GM18505 (cell line): ENCODE data around the gene CPD.
"Not testable (repeated sequence)": the region's sequence is repeated elsewhere in the genome, so short reads cannot be mapped to it uniquely, and the experiment has no call there.

ENCODE experiments used
- ATAC-seq: cut with Tn5 transposase; IDR thresholded peaks from one replicate; pipeline ENCODE4 v1.9.1; 2021; ENCODE audit not compliant: unreplicated experiment
- POLR2A ChIP-seq: IDR thresholded peaks from 4 replicates; pipeline ENCODE4 v1.6.1; 2011; ENCODE audit warnings: borderline replicate concordance; ENCODE audit not compliant: insufficient read depth, insufficient read length; ENCODE audit errors: extremely low read depth

Gene CPD

GRCh38 chr17:30378825-30379302 lies at the start of gene CPD:
CPD (plus strand) TSS chr17:30378927; CDS start chr17:30378981, 54 bp downstream.
- peak; percentile 79 for ATAC-seq
- TF ChIP-seq POLR2A: peak; percentile 89

GRCh38 chr17:30332057-30332542 lies 46.6 kb upstream of the CPD start:
- no peak for ATAC-seq
- TF ChIP-seq POLR2A: no peak

DNA sequence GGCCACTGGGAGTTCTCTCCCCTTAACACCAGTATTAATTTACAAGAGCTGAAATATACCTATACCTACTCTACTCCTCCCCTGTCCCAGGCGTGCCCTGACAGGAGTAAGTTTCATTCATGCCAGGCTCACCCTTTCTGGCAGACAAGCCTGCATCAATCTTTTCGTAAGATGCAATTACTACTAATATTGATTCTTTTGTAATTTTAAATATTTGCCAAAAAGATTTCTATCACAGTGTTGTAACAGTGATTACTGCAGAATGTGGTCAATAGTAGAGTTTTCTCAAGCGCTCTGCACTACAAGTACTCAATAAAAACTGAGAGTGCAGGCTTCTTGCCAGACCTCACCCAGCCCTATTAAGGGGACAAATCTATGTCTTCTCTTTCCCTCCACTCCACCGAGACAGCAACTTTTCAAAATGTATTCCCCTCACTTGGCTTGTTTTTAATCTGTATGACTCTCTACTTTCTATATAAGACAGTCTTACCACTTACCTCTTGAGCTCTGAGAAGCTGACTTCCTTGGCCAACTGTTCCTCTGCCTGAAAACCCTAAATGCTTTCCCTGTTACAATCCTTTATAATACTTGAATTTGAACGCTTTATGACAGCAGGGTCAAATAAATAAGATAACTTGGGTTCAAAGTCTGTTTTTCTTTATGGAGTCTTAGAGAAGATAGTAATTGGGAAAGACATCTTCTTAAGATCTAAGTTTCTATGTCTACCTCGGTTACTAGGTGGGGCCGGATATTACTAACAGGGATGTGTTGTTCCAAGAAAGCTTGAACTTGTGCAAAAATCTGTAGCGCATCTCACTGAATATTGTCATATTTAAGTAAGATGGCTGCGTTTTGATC lies 45.0 kb upstream of the CPD start, which contains the start of gene TMIGD1:
Gene TMIGD1 (minus strand): TSS at position 555 of the 858 bp plus-strand sequence. CDS start 1,924 bp downstream, outside the sequence.
- ATAC-seq: no peak
- no peak for TF ChIP-seq POLR2A

GRCh38 chr17:30334421-30334820 lies 44.3 kb upstream of the CPD start:
- no peak for ATAC-seq
- no peak for TF ChIP-seq POLR2A

DNA sequence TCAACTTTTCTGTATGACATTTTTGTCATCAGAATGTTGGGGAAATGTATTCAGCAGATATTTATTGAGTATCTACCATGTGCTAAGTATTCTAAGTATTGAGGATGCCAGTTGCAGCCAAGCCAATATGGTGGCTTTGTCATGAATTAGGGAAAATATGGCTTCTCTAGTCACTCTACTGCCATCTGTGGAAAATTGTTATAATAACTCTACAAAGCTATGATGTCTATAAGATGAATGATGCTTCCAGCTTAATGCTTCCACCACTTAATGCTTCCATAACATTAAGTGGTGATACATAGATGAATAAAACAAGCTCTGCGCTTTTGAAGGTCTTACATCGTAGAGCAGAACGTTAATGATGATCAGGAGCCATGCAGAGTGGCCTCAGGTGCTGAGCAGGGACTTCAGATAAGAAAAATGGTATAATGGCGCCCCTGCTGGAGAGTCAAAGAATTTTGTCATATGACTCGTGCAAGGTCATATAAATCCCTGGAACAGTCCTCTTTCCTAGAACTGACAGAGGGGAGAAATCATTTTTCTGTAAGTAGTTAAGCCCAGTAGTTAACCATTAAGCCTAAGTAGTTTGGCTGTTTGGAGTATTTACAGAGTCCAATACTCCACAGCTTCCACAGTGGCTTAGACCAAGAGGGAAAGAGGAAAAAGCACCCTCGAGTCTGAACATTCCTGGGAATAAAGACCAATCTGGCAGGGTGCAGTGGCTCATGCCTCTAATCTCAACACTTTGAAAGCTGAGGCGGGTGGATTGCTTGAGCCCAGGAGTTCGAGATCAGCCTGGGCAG lies 42.2 kb upstream of the CPD start:
- no peak for TF ChIP-seq POLR2A
- no peak for ATAC-seq

GRCh38 chr17:30337393-30337999 lies 41.2 kb upstream of the CPD start:
- ATAC-seq: no peak
- TF ChIP-seq POLR2A: no peak

DNA sequence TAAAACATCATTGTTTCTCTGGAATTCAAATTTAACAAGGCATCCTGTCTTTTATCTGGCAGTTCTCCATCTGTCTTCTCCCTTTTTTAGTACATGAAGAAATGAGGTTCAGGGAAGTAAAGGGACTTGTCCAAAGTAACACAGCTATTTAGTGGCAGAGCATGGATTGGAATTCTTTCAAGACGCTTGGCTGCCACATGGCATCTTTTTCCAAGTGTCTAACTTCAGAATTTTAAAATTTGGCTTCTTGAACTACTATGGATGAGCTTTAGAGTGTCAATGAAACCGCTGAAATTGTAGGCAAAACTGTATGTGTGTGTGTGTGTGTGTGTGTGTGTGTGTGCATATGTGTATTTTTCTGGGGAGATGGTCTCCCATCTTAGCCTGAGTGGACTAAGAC lies 39.6 kb upstream of the CPD start:
- no peak for TF ChIP-seq POLR2A
- ATAC-seq: no peak

- TF ChIP-seq POLR2A: no peak
These were observed 37.8 kb upstream of the CPD start for GRCh38 chr17:30340801-30341356.

DNA sequence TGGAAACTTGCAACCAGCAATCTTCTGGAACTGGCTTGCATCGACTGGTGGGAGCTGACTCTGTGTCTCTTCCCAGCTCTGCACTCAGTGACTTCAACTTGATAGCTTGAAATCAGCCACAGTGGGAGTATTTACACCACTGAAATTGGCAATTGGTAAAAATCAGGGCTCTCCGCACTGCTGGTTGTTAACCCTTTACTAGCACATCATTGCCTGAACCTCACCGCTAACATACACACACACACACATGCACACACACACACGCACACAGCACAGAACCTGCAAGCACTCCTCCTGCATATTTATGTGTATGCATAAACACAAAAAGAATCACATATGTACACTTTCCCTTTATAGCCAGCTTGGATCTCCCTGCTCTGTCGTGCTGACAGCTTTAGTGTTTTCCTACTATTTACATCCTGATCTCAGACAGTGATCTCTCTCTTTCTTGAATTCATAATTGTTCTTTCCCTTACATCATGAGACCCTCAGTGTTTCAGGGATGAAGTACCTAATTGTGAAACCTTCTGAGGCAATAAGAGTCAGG lies 37.0 kb upstream of the CPD start:
- ATAC-seq: no peak

More at GRCh38 chr17:30340801-30341356, 37.8 kb upstream of the CPD start:
- no peak for ATAC-seq

GRCh38 chr17:30343244-30343643 lies 35.5 kb upstream of the CPD start:
- ATAC-seq: not testable (repeated sequence)

More for the DNA sequence above, 37.0 kb upstream of the CPD start:
- TF ChIP-seq POLR2A: no peak

DNA sequence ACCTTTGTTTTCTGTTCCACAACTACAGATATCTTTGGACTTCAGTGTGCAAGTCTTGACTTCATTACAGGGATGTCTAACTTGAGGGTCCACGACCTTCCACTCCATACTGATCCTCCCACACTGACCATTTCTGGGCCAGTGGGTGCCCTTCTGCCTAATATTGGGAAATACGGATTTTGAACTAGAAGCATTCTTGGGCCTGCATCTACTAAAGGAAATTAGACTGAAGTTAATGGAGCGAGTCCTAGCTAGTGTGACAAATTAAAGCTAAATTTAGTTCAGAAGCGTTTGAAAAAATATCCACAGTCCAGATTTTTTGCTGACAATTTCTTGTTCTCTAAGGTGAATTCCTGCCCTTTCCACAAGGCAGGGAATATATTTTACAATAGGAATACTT lies 34.9 kb upstream of the CPD start:
- no peak for ATAC-seq
- no peak for TF ChIP-seq POLR2A

GRCh38 chr17:30344283-30345088 lies 34.2 kb upstream of the CPD start:
- no peak for ATAC-seq
- TF ChIP-seq POLR2A: no peak
